GM13976 (cell line): Measurements from ENCODE around the gene RBKS.
A peak's percentile ranks its signal among the peaks of the same experiment; 100 is the strongest.
"Not testable (repeated sequence)": the region's sequence is repeated elsewhere in the genome, so short reads cannot be mapped to it uniquely, and the experiment has no call there.

ENCODE experiments used
- DNase-seq: peaks from one replicate; pipeline ENCODE4 v3.0.0; 2012; ENCODE audit warnings: low spot score
- in situ Hi-C: fragments of 300-500 bp; cut with MboI; formaldehyde crosslinking; loops from one replicate; pipeline ENCODE4 v1.12.0; 2022; ENCODE audit warnings: low sequenced_read_pairs, mixed read lengths, inconsistent platforms; ENCODE audit not compliant: unreplicated experiment
- TF ChIP-seq, protein P1 (sequence below): IDR thresholded peaks from 2 replicates; pipeline ENCODE4 v1.5.1; 2012; ENCODE audit warnings: borderline replicate concordance, mild to moderate bottlenecking; ENCODE audit not compliant: insufficient read depth; ENCODE audit errors: extremely low read depth, missing control alignments, control extremely low read depth

RBKS gene

DNA sequence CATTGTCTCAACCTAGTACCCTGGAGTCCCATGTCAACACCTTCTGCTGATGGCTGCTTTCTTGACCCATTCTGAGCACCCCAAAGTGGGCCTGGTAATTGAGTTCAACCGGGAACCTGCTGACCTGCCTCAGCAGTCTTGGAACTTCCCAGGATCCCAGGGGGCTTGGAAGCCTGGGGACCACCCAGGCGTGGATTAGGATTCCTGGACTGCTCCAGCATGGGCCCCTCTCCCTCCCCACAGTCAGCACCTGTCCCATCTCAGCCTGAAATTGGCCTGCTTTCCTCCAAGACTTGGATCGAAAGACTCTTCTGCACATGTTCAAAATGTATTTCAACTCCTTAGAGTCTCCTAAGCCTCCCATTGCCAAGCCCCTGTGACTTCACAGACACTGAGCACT is 134.1 kb downstream of the RBKS start:
- in situ Hi-C loops, result no loop called here
- no peak for DNase-seq
- TF ChIP-seq, protein P1, sequence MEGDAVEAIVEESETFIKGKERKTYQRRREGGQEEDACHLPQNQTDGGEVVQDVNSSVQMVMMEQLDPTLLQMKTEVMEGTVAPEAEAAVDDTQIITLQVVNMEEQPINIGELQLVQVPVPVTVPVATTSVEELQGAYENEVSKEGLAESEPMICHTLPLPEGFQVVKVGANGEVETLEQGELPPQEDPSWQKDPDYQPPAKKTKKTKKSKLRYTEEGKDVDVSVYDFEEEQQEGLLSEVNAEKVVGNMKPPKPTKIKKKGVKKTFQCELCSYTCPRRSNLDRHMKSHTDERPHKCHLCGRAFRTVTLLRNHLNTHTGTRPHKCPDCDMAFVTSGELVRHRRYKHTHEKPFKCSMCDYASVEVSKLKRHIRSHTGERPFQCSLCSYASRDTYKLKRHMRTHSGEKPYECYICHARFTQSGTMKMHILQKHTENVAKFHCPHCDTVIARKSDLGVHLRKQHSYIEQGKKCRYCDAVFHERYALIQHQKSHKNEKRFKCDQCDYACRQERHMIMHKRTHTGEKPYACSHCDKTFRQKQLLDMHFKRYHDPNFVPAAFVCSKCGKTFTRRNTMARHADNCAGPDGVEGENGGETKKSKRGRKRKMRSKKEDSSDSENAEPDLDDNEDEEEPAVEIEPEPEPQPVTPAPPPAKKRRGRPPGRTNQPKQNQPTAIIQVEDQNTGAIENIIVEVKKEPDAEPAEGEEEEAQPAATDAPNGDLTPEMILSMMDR, result no peak

DNA sequence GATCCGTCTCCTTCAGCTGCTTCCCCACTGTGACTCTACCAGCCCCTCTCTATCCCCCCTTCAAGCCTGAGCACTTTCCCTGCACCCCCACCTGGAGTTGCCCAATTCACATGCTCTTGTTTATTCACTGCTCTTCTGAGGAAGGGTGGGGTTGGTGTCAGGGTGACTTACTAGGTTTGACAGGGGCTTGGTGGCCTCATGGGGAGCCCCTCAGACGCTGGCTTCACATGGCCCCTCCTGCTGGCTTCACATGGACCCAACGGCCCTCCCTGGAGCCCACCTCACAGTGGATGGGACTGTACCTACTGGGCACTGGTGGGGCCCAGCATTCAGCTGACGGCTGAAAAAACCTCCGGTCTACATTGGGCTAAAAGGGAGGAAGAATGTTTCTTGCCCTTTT is 135.4 kb downstream of the RBKS start:
- in situ Hi-C loops, result no loop called here
- TF ChIP-seq, protein P1, result no peak
- DNase-seq, result no peak

DNA sequence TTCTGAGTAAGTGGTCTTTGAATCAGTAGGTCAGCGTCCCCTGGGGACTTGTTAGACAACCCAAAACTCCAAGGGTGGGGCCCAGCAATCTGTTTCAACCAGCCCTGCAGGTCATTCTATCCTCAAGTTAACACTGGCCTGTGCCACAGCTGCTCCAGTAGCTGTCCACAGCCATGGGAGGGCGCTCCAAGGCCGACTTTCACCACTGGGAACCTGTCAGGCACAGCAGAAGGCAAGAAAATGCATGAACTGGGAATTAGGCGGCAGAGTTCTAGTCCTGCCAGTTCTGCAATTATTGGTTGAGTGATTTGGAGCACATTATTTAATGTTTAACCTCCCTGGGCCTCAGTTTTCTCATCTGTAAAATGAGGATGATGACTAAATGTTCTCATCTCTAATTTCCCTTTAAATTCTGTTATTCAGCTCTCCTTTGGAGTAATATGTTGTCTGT is 136.0 kb downstream of the RBKS start:
- TF ChIP-seq, protein P1, result peak; percentile 84
- peak; percentile 80 for DNase-seq
- in situ Hi-C loops, result no loop called here

DNA sequence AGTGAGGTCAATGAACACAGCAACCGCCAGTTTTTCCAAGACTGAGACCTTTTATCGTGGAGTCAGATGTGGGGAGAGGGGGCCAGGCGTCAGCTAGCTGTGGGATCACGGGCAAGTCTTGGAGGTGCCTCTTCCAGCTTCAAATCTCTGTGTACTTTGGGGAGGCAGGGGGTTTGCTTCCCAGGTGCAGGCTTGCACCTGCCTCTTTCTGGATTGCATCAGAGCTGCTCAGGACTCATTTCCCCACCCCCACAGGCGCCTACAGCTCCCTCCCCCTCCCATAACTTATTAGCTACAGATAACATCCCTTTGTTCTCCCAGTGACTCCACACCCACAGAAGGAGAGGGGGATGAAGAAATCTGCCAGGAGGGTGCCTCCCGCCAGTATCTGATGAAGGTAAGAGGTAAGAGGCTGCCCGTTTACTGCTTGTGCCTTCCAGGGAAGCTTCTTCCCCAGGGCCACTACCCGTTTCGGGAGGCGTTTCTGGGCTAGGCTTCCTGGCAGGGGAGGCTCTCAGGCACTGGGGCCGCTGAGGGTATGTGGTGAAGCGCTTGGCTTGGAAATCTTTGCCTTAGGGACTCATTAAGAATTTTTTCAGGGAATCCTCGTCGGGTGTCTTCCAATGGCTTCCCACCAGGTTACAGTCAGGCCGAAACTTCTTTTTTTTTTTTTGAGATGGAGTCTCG is 137.5 kb downstream of the RBKS start:
- in situ Hi-C loops, result no loop called here
- no peak for DNase-seq
- TF ChIP-seq, protein P1, result no peak

DNA sequence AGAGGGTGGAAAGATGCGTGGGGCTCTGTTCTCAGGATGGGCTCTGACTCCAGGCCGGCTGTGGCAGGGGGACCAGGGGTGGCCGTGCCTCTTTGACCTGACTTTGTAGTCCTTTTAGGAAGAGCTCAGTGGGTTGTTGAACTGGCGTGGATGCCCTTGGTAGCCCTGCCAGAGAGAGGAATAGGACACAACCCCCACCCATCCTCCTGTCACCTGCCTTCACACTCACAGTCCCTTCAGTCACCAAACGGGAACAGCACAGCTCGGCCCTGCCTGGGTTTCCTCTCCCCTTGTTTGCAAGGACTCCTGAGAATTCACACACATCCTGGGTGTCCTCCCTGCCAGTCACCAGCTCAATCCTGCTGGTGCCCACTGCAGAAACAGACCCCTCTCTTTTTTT is 138.8 kb downstream of the RBKS start:
- TF ChIP-seq, protein P1, result no peak
- in situ Hi-C loops, result no loop called here
- no peak for DNase-seq

DNA sequence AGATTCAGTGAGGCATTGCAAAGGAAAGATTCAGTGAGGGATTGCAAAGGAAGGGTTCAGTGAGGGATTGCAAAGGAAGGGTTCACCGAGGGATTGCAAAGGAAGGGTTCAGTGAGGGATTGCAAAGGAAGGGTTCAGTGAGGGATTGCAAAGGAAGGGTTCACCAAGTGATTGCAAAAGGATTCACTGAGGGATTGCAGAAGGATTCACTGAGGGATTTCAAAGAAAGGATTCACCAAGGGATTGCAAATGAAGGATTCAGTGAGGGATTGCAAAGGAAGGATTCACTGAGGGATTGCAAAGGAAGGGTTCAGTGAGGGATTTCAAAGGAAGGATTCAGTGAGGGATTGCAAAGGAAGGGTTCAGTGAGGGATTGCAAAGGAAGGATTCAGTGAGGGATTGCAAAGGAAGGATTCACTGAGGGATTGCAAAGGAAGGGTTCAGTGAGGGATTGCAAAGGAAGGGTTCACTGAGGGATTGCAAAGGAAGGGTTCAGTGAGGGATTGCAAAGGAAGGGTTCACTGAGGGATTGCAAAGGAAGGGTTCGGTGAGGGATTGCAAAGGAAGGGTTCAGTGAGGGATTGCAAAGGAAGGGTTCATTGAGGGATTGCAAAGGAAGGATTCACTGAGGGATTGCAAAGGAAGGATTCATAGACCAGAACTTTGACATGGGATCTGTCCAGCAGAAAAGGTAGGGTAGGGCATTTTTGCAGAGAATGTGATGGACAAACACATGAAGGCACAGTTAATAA is 141.2 kb downstream of the RBKS start:
- in situ Hi-C loops, DNase-seq: not testable (repeated sequence)

DNA sequence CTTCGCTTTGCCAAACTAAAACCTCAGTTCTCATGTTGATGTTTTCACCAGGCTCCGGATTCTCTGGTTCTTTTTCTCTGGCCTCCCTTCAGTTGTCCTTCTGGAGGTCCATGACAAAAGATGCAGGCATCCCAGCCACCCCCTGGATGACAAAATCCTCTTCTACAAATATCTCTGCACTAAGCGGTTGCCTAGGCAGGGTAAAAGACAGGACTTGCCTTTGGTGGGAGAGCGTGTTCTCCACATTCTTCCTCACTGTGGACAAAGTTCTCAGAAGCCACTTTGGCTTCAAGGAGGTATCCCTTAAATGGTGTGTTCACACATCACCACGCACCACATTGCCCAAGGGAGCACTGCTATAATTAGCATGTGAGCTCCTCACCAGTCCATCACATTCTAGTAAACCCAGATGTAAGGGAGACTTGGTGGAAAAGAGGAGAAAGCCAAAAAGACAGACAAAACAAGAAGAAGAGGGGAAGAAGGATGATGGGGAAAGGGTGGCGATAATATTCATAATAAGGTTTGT is 142.3 kb downstream of the RBKS start:
- in situ Hi-C loops, result no loop called here
- DNase-seq, result no peak
- TF ChIP-seq, protein P1, result no peak
